ENCODE measurements around the gene CREB5.

GRCh38 chr7:28858895-28859294 lies 446.6 kb downstream of the CREB5 start:
- TF ChIP-seq POLR2AphosphoS5 (IDR thresholded peaks at IDR 0.05), result no peak
- TF ChIP-seq, protein P1, sequence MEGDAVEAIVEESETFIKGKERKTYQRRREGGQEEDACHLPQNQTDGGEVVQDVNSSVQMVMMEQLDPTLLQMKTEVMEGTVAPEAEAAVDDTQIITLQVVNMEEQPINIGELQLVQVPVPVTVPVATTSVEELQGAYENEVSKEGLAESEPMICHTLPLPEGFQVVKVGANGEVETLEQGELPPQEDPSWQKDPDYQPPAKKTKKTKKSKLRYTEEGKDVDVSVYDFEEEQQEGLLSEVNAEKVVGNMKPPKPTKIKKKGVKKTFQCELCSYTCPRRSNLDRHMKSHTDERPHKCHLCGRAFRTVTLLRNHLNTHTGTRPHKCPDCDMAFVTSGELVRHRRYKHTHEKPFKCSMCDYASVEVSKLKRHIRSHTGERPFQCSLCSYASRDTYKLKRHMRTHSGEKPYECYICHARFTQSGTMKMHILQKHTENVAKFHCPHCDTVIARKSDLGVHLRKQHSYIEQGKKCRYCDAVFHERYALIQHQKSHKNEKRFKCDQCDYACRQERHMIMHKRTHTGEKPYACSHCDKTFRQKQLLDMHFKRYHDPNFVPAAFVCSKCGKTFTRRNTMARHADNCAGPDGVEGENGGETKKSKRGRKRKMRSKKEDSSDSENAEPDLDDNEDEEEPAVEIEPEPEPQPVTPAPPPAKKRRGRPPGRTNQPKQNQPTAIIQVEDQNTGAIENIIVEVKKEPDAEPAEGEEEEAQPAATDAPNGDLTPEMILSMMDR (IDR thresholded peaks at IDR 0.05 in 8 of 11, conservative IDR thresholded peaks at IDR 0.05 in 3 of 11), result no peak
- no peak for TF ChIP-seq POLR2A (IDR thresholded peaks at IDR 0.05)

All from spleen (tissue), 7 donors.